ENCODE data around the gene MMP15.

GRCh38 chr16:57997528-57998265 is 27.9 kb upstream of the MMP15 start:
- TF ChIP-seq, protein P1, sequence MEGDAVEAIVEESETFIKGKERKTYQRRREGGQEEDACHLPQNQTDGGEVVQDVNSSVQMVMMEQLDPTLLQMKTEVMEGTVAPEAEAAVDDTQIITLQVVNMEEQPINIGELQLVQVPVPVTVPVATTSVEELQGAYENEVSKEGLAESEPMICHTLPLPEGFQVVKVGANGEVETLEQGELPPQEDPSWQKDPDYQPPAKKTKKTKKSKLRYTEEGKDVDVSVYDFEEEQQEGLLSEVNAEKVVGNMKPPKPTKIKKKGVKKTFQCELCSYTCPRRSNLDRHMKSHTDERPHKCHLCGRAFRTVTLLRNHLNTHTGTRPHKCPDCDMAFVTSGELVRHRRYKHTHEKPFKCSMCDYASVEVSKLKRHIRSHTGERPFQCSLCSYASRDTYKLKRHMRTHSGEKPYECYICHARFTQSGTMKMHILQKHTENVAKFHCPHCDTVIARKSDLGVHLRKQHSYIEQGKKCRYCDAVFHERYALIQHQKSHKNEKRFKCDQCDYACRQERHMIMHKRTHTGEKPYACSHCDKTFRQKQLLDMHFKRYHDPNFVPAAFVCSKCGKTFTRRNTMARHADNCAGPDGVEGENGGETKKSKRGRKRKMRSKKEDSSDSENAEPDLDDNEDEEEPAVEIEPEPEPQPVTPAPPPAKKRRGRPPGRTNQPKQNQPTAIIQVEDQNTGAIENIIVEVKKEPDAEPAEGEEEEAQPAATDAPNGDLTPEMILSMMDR (IDR thresholded peaks at IDR 0.05; ENCODE audit: insufficient read depth, low read depth, low read length): no peak
- no peak for TF ChIP-seq EZH2 (IDR thresholded peaks at IDR 0.05; ENCODE audit: insufficient read depth, low read length)

All from astrocyte (in vitro differentiated cells and primary cell).